Liver (tissue), 9 donors: ENCODE data around the gene SEC24D. TPM values are rescaled to one million over a fixed set of nuclear protein-coding genes. Genes with fewer than 3 reads are reported as not detected.

ENCODE experiments used
- DNase-seq: peaks from one replicate; pipeline ENCODE4 v3.0.0-alpha.2; 2017; ENCODE audit warnings: low spot score
- H3K27ac ChIP-seq, 2 donors: one replicate each; pipeline ENCODE4 v1.7.0; 2013; ENCODE audit warnings: inconsistent platforms in 2 of 2, low read length in 2 of 2, control low read depth in 1 of 2, low read depth in 1 of 2, mild to moderate bottlenecking in 1 of 2
- H3K27me3 ChIP-seq, 4 donors: one replicate each; pipeline versions ENCODE4 v1.6.1 to v1.7.0; 2013; ENCODE audit warnings: low read length in 3 of 4, inconsistent platforms in 1 of 4, mild to moderate bottlenecking in 1 of 4, moderate library complexity in 1 of 4; ENCODE audit not compliant: control insufficient read depth in 4 of 4, insufficient read depth in 4 of 4
- H3K36me3 ChIP-seq, 4 donors: one replicate each; pipeline versions ENCODE4 v1.6.1 to v1.7.0; 2013; ENCODE audit warnings: low read length in 3 of 4, mild to moderate bottlenecking in 3 of 4, low read depth in 1 of 4, moderate library complexity in 1 of 4; ENCODE audit not compliant: control insufficient read depth in 4 of 4, insufficient read depth in 3 of 4
- H3K4me1 ChIP-seq, 4 donors: one replicate each; pipeline versions ENCODE4 v1.6.1 to v1.7.0; 2013; ENCODE audit warnings: low read length in 3 of 4, mild to moderate bottlenecking in 3 of 4, moderate library complexity in 1 of 4; ENCODE audit not compliant: control insufficient read depth in 4 of 4, insufficient read depth in 4 of 4
- H3K4me3 ChIP-seq, 3 donors: one replicate each; pipeline versions ENCODE4 v1.6.1 to v1.7.0; 2013; ENCODE audit warnings: low read length in 3 of 3, control low read depth in 1 of 3, low read depth in 1 of 3, mild to moderate bottlenecking in 1 of 3
- H3K9ac ChIP-seq, 2 donors: one replicate each; pipeline ENCODE4 v1.7.0; 2013; ENCODE audit warnings: low read length in 2 of 2, mild to moderate bottlenecking in 2 of 2, moderate library complexity in 2 of 2, control low read depth in 1 of 2, low read depth in 1 of 2
- H3K9me3 ChIP-seq, 4 donors: one replicate each; pipeline versions ENCODE4 v1.6.1 to v1.7.0; 2013; ENCODE audit warnings: low read length in 3 of 4; ENCODE audit not compliant: control insufficient read depth in 4 of 4
- EGR1 ChIP-seq, 2 donors: IDR thresholded peaks; 2 replicates each; pipeline ENCODE4 v1.6.1; 2016 to 2018; ENCODE audit warnings: antibody characterized with exemption in 2 of 2, low read depth in 2 of 2
- FOXA1 ChIP-seq: IDR thresholded peaks from 2 replicates; pipeline ENCODE4 v1.6.1; 2016; ENCODE audit warnings: antibody characterized with exemption
- FOXA2 ChIP-seq: IDR thresholded peaks from 2 replicates; pipeline ENCODE4 v1.6.1; 2016; ENCODE audit warnings: antibody characterized with exemption
- GABPA ChIP-seq, 2 donors: IDR thresholded peaks in 1 of 2; conservative IDR thresholded peaks in 1 of 2; 2 replicates each; pipeline ENCODE4 v1.6.1; 2016; ENCODE audit warnings: antibody characterized with exemption in 2 of 2, mild to moderate bottlenecking in 1 of 2, moderate library complexity in 1 of 2
- HNF4A ChIP-seq, 2 donors: conservative IDR thresholded peaks; 2 replicates each; pipeline ENCODE4 v1.6.1; 2016; ENCODE audit warnings: antibody characterized with exemption in 2 of 2, mild to moderate bottlenecking in 2 of 2
- HNF4G ChIP-seq: IDR thresholded peaks from 2 replicates; pipeline ENCODE4 v1.6.1; 2016; ENCODE audit warnings: antibody characterized with exemption
- JUND ChIP-seq, 2 donors: IDR thresholded peaks; 2 replicates each; pipeline ENCODE4 v1.6.1; 2016; ENCODE audit warnings: antibody characterized with exemption in 2 of 2
- MAX ChIP-seq: IDR thresholded peaks from 2 replicates; pipeline ENCODE4 v1.6.1; 2016; ENCODE audit warnings: antibody characterized with exemption
- NR2F2 ChIP-seq: IDR thresholded peaks from 2 replicates; pipeline ENCODE4 v1.6.1; 2016; ENCODE audit warnings: antibody characterized with exemption
- RAD21 ChIP-seq, 2 donors: IDR thresholded peaks; 2 replicates each; pipeline ENCODE4 v1.6.1; 2016; ENCODE audit warnings: antibody characterized with exemption in 2 of 2, mild to moderate bottlenecking in 2 of 2
- REST ChIP-seq: IDR thresholded peaks from 2 replicates; pipeline ENCODE4 v1.6.1; 2016; ENCODE audit warnings: antibody characterized with exemption, mild to moderate bottlenecking
- RXRA ChIP-seq, 2 donors: IDR thresholded peaks; 2 replicates each; pipeline ENCODE4 v1.6.1; 2017 to 2018; ENCODE audit warnings: antibody characterized with exemption in 2 of 2, mild to moderate bottlenecking in 1 of 2
- SP1 ChIP-seq: IDR thresholded peaks from 2 replicates; pipeline ENCODE4 v1.6.1; 2018; ENCODE audit warnings: antibody characterized with exemption, mild to moderate bottlenecking
- TAF1 ChIP-seq: conservative IDR thresholded peaks from 2 replicates; pipeline ENCODE4 v1.6.1; 2016; ENCODE audit warnings: antibody characterized with exemption, mild to moderate bottlenecking
- YY1 ChIP-seq: IDR thresholded peaks from 2 replicates; pipeline ENCODE4 v1.6.1; 2016; ENCODE audit warnings: antibody characterized with exemption, mild to moderate bottlenecking
- WGBS: extraction: QIAGEN DNeasy Blood & Tissue Kit; methylation state at CpG from one replicate; pipeline ENCODE4 v1.1.7; 2013; 5-methylcytosine and 5-hydroxymethylcytosine counted together
- polyA plus RNA-seq, 2 donors: library from polyadenylated mRNA; stranded (reverse) in 1 of 2; unstranded in 1 of 2; fragments of 200-250 nt in 1 of 2; fragments of >200 nt in 1 of 2; fragmentation: Nextera tagmentation in 1 of 2; extraction: Ambion mirVana in 1 of 2; gene quantifications; one replicate each; pipeline versions ENCODE4 v1.2.1 to v1.2.3, GENCODE V29; 2013 to 2015
- total RNA-seq, 2 donors: library from RNA; depleted of rRNA; stranded (reverse); fragments of >200 nt; gene quantifications; one replicate each; pipeline ENCODE4 v1.2.3, GENCODE V29; 2014
- TF ChIP-seq, protein P1 (sequence below): fragments of 150-350 bp; IDR thresholded peaks from 2 replicates; pipeline ENCODE4 v1.5.1; 2017; ENCODE audit warnings: improper control_type of control experiment, low read depth, low read length; ENCODE audit not compliant: missing input control
- TF ChIP-seq, protein P2 (sequence below): IDR thresholded peaks from 2 replicates; pipeline ENCODE4 v1.6.1; 2016; ENCODE audit warnings: antibody characterized with exemption
- TF ChIP-seq, protein P3 (sequence below): IDR thresholded peaks from 2 replicates; pipeline ENCODE4 v1.6.1; 2016; ENCODE audit warnings: antibody characterized with exemption
- donor health status: healthy.
- donor health status: healthy.
- donor health status: healthy.
- donor health status: healthy.
- donor health status: healthy.

Gene SEC24D
- total and polyA plus RNA-seq, 4 donors, result 16.0 to 80.8 (median 33.7) TPM

- DNase-seq, result no peak
- no peaks in the 10 kb centered on the region for H3K27me3 ChIP-seq
- no peak overlapping the region for H3K27ac ChIP-seq
- no peaks in the 10 kb centered on the region for H3K9me3 ChIP-seq
- TF ChIP-seq SP1, result no peak
- TF ChIP-seq GABPA (IDR thresholded peaks at IDR 0.05 in 1 of 2, conservative IDR thresholded peaks at IDR 0.05 in 1 of 2), result no peak
- TF ChIP-seq, protein P1, sequence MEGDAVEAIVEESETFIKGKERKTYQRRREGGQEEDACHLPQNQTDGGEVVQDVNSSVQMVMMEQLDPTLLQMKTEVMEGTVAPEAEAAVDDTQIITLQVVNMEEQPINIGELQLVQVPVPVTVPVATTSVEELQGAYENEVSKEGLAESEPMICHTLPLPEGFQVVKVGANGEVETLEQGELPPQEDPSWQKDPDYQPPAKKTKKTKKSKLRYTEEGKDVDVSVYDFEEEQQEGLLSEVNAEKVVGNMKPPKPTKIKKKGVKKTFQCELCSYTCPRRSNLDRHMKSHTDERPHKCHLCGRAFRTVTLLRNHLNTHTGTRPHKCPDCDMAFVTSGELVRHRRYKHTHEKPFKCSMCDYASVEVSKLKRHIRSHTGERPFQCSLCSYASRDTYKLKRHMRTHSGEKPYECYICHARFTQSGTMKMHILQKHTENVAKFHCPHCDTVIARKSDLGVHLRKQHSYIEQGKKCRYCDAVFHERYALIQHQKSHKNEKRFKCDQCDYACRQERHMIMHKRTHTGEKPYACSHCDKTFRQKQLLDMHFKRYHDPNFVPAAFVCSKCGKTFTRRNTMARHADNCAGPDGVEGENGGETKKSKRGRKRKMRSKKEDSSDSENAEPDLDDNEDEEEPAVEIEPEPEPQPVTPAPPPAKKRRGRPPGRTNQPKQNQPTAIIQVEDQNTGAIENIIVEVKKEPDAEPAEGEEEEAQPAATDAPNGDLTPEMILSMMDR, result no peak
- TF ChIP-seq, protein P2, sequence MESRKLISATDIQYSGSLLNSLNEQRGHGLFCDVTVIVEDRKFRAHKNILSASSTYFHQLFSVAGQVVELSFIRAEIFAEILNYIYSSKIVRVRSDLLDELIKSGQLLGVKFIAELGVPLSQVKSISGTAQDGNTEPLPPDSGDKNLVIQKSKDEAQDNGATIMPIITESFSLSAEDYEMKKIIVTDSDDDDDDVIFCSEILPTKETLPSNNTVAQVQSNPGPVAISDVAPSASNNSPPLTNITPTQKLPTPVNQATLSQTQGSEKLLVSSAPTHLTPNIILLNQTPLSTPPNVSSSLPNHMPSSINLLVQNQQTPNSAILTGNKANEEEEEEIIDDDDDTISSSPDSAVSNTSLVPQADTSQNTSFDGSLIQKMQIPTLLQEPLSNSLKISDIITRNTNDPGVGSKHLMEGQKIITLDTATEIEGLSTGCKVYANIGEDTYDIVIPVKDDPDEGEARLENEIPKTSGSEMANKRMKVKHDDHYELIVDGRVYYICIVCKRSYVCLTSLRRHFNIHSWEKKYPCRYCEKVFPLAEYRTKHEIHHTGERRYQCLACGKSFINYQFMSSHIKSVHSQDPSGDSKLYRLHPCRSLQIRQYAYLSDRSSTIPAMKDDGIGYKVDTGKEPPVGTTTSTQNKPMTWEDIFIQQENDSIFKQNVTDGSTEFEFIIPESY, result no peak
- TF ChIP-seq REST, result no peak
- TF ChIP-seq HNF4G, result no peak
- TF ChIP-seq JUND (IDR thresholded peaks at IDR 0.05), result no peak
- TF ChIP-seq, protein P3, sequence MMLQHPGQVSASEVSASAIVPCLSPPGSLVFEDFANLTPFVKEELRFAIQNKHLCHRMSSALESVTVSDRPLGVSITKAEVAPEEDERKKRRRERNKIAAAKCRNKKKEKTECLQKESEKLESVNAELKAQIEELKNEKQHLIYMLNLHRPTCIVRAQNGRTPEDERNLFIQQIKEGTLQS, result no peak
- TF ChIP-seq HNF4A (conservative IDR thresholded peaks at IDR 0.05), result no peak
- no peak for TF ChIP-seq FOXA1
- TF ChIP-seq TAF1, result no peak
- no peak for TF ChIP-seq RAD21 (IDR thresholded peaks at IDR 0.05)
- TF ChIP-seq EGR1 (IDR thresholded peaks at IDR 0.05; ENCODE audit: low read depth in 2 of 2), result no peak
- no peak for TF ChIP-seq MAX
- no peak for TF ChIP-seq YY1
- TF ChIP-seq RXRA (IDR thresholded peaks at IDR 0.05), result no peak
- no peak for TF ChIP-seq NR2F2
- no peak for TF ChIP-seq FOXA2
- no peak overlapping the region for H3K4me3 ChIP-seq
- H3K9ac ChIP-seq, result no peak overlapping the region
- peaks cover 0 to 10% (median 4%) of the 10 kb centered on the region in 4 donors for H3K4me1 ChIP-seq
- peaks cover 13 to 67% (median 50%) of the 10 kb centered on the region in 4 donors for H3K36me3 ChIP-seq
- WGBS, result 86% methylated on average over 9 of the region's 9 CpGs
Measured at GRCh38 chr4:118799231-118799942, 36.5 kb downstream of the SEC24D start.
